HFFc6 (cell line): Measurements from ENCODE around the gene PKD1. TPM values are rescaled to one million over a fixed set of nuclear protein-coding genes. Genes with fewer than 3 reads are reported as not detected.

Source experiments
- DNase-seq: peaks from one replicate; pipeline ENCODE4 v3.0.0-alpha.2; 2018
- H3K27ac Mint-ChIP-seq: 2 replicates; pipeline ENCODE4 v1.8.0; 2020; ENCODE audit warnings: mild to moderate bottlenecking, mixed read lengths
- H3K27me3 Mint-ChIP-seq: 2 replicates; pipeline ENCODE4 v1.8.0; 2021; ENCODE audit warnings: mild to moderate bottlenecking, moderate library complexity, mixed read lengths; ENCODE audit not compliant: insufficient read depth
- H3K36me3 Mint-ChIP-seq: 2 replicates; pipeline ENCODE4 v1.8.0; 2021; ENCODE audit warnings: low read depth, mixed read lengths
- H3K4me1 Mint-ChIP-seq: 2 replicates; pipeline ENCODE4 v1.8.0; 2020; ENCODE audit warnings: low read depth, mixed read lengths
- H3K4me3 Mint-ChIP-seq: 2 replicates; pipeline ENCODE4 v1.8.0; 2020; ENCODE audit warnings: mild to moderate bottlenecking, moderate library complexity, mixed read lengths
- H3K9me3 Mint-ChIP-seq: 2 replicates; pipeline ENCODE4 v1.8.0; 2020; ENCODE audit warnings: mild to moderate bottlenecking, mixed read lengths
- CTCF ChIP-seq: fragments of 200-600 bp; sonication (generic); IDR thresholded peaks from 2 replicates; pipeline ENCODE4 v1.5.0; 2021; ENCODE audit warnings: antibody characterized with exemption, mild to moderate bottlenecking
- total RNA-seq, 6 experiments: library from RNA; stranded (reverse); fragmentation: NEBNext Ultra II Directional; extraction: Animal tissue kit (Norgen Biotek cat#: 25700); gene quantifications; 2 replicates in 1 of 6; 3 replicates in 5 of 6; pipeline ENCODE4 v1.2.3, GENCODE V29; 2021

The PKD1 gene
- total RNA-seq, 6 experiments from 2014 or later = 77.9 to 118 (median 82.5) TPM

GRCh38 chr16:2045965-2046892 lies 89.5 kb downstream of the PKD1 start:
- TF ChIP-seq CTCF = no peak
- peak overlapping the region; percentile 96 for H3K4me3 Mint-ChIP-seq
- peak overlapping the region; percentile 55; the same call in 1 of the 2 replicates for H3K27ac Mint-ChIP-seq
- no peaks in the 10 kb centered on the region for H3K36me3 Mint-ChIP-seq
- H3K9me3 Mint-ChIP-seq = no peaks in the 10 kb centered on the region
- DNase-seq = no peak
- no peaks in the 10 kb centered on the region; the same call in none of the 2 replicates for H3K27me3 Mint-ChIP-seq
- H3K4me1 Mint-ChIP-seq = peaks cover 26% of the 10 kb centered on the region

GRCh38 chr16:2044541-2044940 lies 91.2 kb downstream of the PKD1 start:
- DNase-seq = no peak
- Mint-ChIP-seq H3K9me3 (no peaks in the 10 kb centered on the region), H3K27me3 (no peaks in the 10 kb centered on the region; the same call in none of the 2 replicates), H3K4me1 (peaks cover 30% of the 10 kb centered on the region), H3K36me3 (no peaks in the 10 kb centered on the region), H3K4me3 (no peak overlapping the region), H3K27ac (no peak overlapping the region)
- no peak for TF ChIP-seq CTCF

- Mint-ChIP-seq H3K36me3 (no peaks in the 10 kb centered on the region), H3K4me3 (no peak overlapping the region), H3K9me3 (no peaks in the 10 kb centered on the region), H3K27me3 (peaks cover 2% of the 10 kb centered on the region), H3K27ac (no peak overlapping the region), H3K4me1 (peaks cover 35% of the 10 kb centered on the region)
- TF ChIP-seq CTCF = no peak
- DNase-seq = no peak
These were observed 91.8 kb downstream of the PKD1 start for GRCh38 chr16:2043667-2044451.

GRCh38 chr16:2042986-2043666 lies 92.6 kb downstream of the PKD1 start:
- no peak for DNase-seq
- no peak for TF ChIP-seq CTCF
- Mint-ChIP-seq H3K9me3 (no peaks in the 10 kb centered on the region), H3K4me1 (peaks cover 30% of the 10 kb centered on the region), H3K4me3 (no peak overlapping the region), H3K27ac (no peak overlapping the region), H3K36me3 (no peaks in the 10 kb centered on the region), H3K27me3 (peaks cover 3% of the 10 kb centered on the region)
